Posterior cingulate gyrus (tissue), 11 donors: ENCODE data around the gene KRTAP4-12.
A peak's percentile ranks its signal among the peaks of the same experiment; 100 is the strongest.
"Not testable (repeated sequence)": the region's sequence is repeated elsewhere in the genome, so short reads cannot be mapped to it uniquely, and the experiment has no call there.

Source experiments
- DNase-seq, 10 donors: peaks; one replicate each; pipeline versions ENCODE4 v3.0.0 to v3.0.0-alpha.2; 2020 to 2021; ENCODE audit warnings: mixed read lengths in 3 of 10
- intact Hi-C: fragments of 100-400 bp; cut with DNase I; formaldehyde crosslinking; loops from one replicate; pipeline ENCODE4 v1.15.1; 2023

KRTAP4-12 gene

GRCh38 chr17:41127371-41127770 lies 3.4 kb upstream of the KRTAP4-12 start:
- no peak for DNase-seq
- intact Hi-C loops = no loop called here

DNA sequence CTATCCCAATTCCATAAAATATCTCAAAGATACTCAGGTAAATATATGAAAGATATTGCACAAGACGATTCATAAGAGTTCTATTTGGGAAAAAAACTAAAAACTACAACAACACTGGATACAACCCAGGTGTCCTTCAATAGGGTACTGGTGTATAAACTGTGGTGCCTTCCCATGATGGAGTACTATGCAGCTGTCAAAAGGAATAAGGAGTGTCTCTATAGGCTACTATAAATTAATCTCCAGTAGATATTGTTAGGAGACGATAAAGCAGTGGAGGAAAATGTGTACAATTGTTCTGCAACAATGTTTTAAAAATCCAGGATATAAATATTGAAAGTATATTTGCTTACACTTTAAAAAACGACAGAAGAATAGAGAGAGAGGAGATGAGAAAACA lies 2.4 kb upstream of the KRTAP4-12 start:
- intact Hi-C loops = no loop called here
- DNase-seq = no peak

DNA sequence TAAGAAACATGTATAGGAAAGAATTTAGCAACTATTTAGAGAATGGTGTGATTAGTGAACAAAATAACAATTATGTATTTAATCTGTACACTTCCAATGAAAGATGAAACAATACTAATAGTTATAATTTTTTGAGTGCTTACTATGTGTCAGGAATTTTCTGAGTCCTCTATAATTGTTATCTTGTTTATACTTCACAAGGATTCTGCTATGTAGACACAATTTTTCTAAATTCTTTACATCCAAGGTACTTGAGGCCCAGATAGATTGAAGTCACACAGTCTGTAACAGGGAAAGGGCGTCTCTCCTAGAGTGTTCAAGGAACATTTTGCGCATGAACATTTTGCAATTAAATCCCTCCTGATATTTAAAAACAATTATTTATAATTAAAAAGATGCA lies 1.1 kb upstream of the KRTAP4-12 start:
- DNase-seq = no peak
- intact Hi-C loops = no loop called here

DNA sequence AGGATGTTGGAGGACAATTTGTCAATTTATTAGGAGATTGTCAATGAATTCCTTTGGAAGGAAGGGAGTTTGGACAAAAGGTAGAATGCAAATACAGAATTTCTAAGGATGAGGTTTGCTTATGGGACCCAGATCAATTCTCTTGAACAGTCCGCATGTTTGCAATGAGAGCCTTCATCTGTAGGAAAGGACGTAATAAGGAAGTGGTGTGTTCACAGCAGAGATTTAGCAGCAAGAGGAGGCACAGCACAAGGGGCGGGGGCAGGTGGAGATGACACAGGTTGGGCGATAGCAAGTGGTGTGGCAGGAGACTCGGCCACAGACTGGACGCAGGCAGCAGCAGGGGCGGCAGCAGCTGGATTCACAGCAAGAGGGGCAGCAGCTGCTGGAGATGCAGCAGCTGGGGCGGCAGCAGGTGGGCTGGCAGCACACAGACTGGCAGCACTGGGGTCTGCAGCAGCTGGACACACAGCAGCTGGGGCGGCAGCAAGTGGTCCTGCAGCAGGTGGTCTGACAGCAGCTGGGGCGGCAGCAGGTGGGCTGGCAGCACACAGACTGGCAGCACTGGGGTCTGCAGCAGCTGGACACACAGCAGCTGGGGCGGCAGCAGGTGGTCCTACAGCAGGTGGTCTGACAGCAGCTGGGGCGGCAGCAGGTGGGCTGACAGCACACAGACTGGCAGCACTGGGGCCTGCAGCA lies 541 bp downstream of the KRTAP4-12 start:
- intact Hi-C loops = not testable (repeated sequence)

GRCh38 chr17:41121742-41122141 lies 2.2 kb downstream of the KRTAP4-12 start:
- no peak for DNase-seq
- intact Hi-C loops = no loop called here

More for the DNA sequence above, 541 bp downstream of the KRTAP4-12 start:
- not testable (repeated sequence) for DNase-seq

GRCh38 chr17:41119696-41120690 lies 4.0 kb downstream of the KRTAP4-12 start:
- intact Hi-C loops = not testable (repeated sequence)

DNA sequence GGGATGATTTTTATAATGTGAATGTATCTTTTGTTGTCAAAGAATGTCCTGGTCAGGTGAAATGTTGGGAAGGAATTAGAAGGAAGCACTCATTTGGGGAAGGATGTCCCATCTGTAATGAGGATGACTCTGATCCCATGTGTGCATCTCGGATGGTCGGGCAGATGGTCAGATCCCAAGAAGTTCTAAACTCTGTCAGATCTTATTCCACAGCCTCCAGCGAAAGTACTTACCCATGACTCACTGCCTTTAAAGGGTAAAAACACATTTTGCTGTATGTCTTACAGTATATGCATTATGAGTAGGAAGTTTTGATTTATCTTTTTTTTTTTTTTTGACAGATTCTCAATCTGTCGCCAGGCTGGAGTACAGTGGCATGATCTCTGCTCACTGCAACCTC lies 5.3 kb downstream of the KRTAP4-12 start:
- intact Hi-C loops = no loop called here
- no peak for DNase-seq

More at GRCh38 chr17:41119696-41120690, 4.0 kb downstream of the KRTAP4-12 start:
- not testable (repeated sequence) for DNase-seq

GRCh38 chr17:41117846-41118386 lies 6.1 kb downstream of the KRTAP4-12 start, which contains the start of gene KRTAP4-11:
Gene KRTAP4-11, minus strand, starts transcription at chr17:41118373. Its CDS starts 58 bp downstream, at chr17:41118315.
- intact Hi-C loops = not testable (repeated sequence)
- peak in 1 of 10 donors; percentile 70 for DNase-seq

- no peak for DNase-seq
- intact Hi-C loops = no loop called here
These were observed 7.7 kb downstream of the KRTAP4-12 start for GRCh38 chr17:41116297-41116696.

DNA sequence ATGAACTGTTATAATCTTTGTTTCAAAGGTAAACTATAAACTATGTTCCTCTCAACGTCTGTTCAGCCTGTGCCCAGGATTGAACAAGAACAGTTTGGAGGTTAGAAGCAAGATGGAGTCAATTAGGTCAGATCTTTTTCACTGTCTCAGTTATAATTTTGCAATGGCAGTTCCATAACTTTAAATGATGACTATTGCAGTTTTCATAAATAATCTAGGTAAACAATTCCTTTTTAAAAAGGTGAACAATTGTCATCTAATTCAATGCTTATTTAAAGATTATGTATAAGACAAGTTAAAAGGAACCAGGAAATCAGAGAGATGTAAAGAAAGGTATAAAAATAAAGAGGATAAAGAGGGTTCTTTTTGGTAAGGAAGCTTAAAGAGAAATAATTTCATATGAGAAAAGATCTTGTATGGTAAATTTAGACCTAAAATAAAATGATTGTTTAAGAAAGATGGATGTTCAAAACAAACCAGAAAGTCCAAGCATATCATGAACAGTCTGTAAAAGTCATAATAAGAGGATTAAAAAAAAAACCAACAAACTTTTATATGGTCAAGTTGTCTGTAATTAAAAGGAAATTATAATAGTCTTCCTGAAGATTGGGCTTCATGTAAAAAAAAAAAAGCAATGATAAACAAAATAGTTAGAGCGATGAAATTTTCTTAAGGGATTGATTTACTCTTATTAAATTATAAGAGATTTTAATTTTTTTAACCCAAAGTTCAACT lies 12.7 kb downstream of the KRTAP4-12 start:
- no peak for DNase-seq
- intact Hi-C loops = no loop called here

- DNase-seq, intact Hi-C loops: not testable (repeated sequence)
These were observed 15.1 kb downstream of the KRTAP4-12 start for GRCh38 chr17:41108728-41109386.

GRCh38 chr17:41107941-41108450 lies 16.0 kb downstream of the KRTAP4-12 start:
- no peak for DNase-seq
- intact Hi-C loops = no loop called here

- intact Hi-C loops = not testable (repeated sequence)
- DNase-seq = peak in 1 of 10 donors; percentile 69
These were observed 18.6 kb downstream of the KRTAP4-12 start, which contains the start of gene KRTAP4-9 for GRCh38 chr17:41105347-41105746. Gene KRTAP4-9, plus strand, starts transcription at chr17:41105389. Its CDS starts 0 bp downstream, at chr17:41105389.

GRCh38 chr17:41104386-41105038 lies 19.5 kb downstream of the KRTAP4-12 start:
- DNase-seq, intact Hi-C loops: not testable (repeated sequence)

- no peak for DNase-seq
- intact Hi-C loops = no loop called here
These were observed 20.1 kb downstream of the KRTAP4-12 start for GRCh38 chr17:41103896-41104295.

- DNase-seq = peak in 1 of 10 donors; percentile 79
- intact Hi-C loops = no loop called here
These were observed 22.3 kb downstream of the KRTAP4-12 start, which contains the start of gene KRTAP4-16 for GRCh38 chr17:41101586-41102259. Gene KRTAP4-16, minus strand, starts transcription at chr17:41102209. Its CDS starts 0 bp downstream, at chr17:41102209.

- intact Hi-C loops, DNase-seq: not testable (repeated sequence)
These were observed 24.1 kb downstream of the KRTAP4-12 start for GRCh38 chr17:41099682-41100480.
